ENCODE data around the gene ASTN1.

ASTN1 gene

DNA sequence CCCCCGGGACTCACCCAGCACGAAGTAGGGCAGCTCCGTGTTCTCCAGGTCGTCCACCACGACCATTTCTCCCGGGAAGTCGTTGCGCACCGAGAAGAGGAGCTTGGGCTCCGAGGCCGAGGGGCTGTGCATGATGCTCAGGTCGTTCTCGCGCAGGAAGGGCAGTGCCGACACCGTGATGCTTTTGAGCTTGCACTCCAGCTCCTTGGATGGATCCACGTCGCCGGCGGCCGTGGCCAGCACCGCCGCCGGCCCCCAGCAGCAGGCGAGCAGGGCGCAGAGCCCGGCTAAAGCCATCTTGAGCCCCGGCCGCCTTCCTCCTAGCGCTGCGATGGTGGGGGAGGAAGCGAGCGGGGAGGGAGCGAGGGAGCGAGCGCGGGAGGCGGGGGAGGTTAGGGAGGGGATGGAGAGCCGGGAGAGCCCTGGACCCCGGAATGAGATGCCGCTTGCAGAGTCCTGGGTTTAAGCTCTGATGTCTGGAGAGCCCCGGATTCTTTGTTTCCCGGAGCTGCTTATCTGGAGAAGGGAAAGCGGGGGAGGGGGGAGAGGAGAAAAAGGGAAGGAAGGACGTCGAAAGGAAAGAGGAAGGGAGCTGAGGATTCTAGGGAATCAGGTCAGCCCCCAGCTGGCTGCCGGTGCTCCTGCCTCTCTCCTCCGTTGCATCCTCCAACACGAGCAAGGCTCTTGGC is at the start of gene ASTN1:
TSS of gene ASTN1 (minus strand) at position 333 of the 689 bp plus-strand sequence. CDS start at position 297, 36 bp downstream.
- DNase-seq (ENCODE audit: low read depth) = no peak

GRCh38 chr1:177211231-177211630 is 46.7 kb upstream of the ASTN1 start:
- DNase-seq (ENCODE audit: low read depth) = no peak

DNA sequence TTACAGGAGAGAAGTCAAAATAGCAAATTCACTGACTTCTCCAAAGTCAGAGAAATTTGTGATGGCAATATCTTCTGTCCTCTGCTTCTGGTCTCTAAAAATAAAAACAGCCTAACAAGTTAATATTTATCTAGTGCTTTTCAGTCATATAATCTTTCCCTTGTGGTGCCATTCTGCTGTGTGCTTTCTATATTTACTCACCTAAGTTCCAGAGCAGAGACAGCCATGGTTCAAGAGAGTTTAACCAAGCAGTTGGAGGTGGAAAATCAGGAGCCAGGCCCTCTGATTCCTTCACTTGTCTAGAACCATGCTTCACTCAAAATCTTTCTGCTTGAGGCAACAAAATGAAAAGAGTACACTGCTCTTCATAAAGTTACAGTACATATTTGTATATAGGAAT is 45.6 kb upstream of the ASTN1 start:
- DNase-seq (ENCODE audit: low read depth) = no peak

DNA sequence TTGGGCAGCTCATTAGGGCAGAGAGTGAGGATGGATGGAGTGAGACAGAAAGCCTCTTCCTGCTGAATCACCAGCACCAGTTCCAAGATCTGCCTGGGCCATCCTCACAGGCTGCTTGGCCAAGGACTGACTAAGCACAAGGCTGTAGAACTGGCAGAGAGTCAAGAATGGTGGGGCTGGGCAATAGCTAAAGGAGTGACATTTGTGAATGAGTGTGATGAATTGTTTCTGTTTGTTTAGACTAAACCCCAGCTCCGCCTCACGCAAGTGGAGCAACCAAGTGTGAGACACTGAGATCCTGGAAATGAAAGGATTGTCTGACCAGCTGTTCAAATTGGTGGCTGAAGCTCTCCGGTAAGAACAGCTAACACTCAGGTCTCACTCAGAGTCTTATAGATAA is 44.8 kb upstream of the ASTN1 start:
- peak; percentile 100 for DNase-seq (ENCODE audit: low read depth)

- no peak for DNase-seq (ENCODE audit: low read depth)
Measured at GRCh38 chr1:177208920-177209319, 44.4 kb upstream of the ASTN1 start.

- DNase-seq (ENCODE audit: low read depth) = peak; percentile 27
Measured at GRCh38 chr1:177206831-177207355, 42.4 kb upstream of the ASTN1 start.

- DNase-seq (ENCODE audit: low read depth) = no peak
Measured at GRCh38 chr1:177200290-177200689, 35.8 kb upstream of the ASTN1 start.

GRCh38 chr1:177198243-177198642 is 33.7 kb upstream of the ASTN1 start:
- no peak for DNase-seq (ENCODE audit: low read depth)

GRCh38 chr1:177190308-177190970 is 25.9 kb upstream of the ASTN1 start:
- DNase-seq (ENCODE audit: low read depth) = no peak

DNA sequence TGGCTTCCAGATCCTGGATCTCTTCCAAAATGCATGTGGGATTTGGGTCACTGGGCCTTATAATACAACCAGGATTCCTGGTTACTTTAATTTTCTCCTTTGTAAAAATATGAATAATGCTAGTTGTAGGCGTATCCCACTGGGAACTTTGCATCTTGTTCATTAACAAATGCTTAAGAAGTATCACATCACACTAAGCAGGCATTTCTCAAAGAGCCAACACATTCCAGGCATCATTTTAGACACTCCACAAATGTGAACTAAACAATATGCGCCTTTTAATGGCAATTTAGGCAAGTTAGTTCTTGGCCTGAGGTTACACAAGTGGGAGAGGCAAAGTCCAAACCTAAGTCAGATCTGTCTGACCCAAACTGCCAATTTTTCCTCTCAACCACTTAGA is 22.1 kb upstream of the ASTN1 start:
- DNase-seq (ENCODE audit: low read depth) = no peak

GRCh38 chr1:177185209-177185608 is 20.7 kb upstream of the ASTN1 start:
- no peak for DNase-seq (ENCODE audit: low read depth)

DNA sequence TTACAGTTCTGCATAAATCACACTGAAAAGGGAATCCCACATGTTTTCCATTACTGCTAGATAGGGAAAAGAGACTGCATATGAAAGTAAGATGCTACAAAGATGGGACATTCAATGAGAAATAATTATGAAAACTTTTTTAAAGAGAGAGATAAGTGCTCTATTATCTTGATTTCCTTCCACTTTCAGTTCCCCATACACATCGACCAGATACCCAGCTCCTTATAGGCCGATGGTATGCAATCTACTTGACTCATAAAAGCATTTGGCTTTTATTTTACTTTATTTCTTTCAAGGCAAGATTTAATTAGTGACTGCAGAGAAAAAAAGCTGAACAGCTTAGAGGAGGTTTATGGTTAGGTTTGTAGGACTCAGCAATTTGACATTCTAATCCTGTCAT is 19.3 kb upstream of the ASTN1 start:
- DNase-seq (ENCODE audit: low read depth) = no peak

GRCh38 chr1:177181631-177182291 is 17.2 kb upstream of the ASTN1 start:
- DNase-seq (ENCODE audit: low read depth) = no peak

DNA sequence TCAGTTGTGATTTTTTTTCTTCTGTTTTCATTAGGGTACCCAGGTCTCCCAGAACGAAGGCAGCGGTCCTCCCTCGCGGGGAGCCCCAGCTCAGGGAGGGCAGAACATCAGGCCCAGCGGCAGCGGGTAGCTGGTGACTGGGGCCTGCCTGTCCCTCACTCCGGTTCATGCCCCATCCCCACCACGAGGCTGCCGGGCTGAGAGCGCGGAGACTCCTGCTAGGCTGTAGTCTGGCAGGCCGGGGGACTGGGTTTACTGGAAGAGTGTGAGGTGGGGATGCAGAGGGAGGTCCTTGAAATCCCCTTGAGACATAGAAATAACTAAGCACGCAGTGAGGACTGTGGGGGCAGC is 16.7 kb upstream of the ASTN1 start:
- no peak for DNase-seq (ENCODE audit: low read depth)

DNA sequence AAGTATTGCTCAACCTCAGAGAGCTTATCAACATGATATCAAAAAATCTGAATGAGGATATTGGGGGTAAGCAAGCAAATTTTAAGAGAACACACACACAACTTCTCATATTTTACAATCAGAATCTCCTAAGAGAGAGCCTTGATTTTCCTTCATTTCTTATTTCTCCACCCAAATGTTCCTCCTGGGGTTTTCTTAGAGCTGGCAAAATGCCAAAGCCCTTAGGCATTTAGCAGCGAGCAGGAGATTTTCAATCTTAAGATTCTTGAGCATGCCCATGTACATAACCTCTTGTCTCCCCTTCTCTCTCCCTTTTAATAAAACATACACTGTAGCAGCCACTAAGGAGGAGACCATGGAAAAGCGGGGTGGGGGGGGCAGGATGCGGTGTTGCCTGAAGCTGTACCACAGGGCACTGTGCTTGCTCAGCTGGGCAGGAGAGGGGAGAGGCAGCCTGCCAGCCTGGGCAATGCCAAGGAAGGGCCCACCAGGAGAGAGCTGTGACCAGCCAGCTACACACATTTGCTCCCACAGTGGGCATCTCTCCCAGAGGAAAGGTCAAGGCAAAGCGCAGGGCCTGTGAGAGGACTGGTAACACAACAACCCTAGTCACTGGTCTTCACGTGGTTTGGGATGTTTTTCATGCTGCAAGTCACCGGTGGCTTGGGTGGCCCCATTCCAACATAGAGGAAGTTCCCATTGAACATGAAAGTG is 10.6 kb upstream of the ASTN1 start:
- no peak for DNase-seq (ENCODE audit: low read depth)

- no peak for DNase-seq (ENCODE audit: low read depth)
Measured at GRCh38 chr1:177173976-177174375, 9.5 kb upstream of the ASTN1 start.

DNA sequence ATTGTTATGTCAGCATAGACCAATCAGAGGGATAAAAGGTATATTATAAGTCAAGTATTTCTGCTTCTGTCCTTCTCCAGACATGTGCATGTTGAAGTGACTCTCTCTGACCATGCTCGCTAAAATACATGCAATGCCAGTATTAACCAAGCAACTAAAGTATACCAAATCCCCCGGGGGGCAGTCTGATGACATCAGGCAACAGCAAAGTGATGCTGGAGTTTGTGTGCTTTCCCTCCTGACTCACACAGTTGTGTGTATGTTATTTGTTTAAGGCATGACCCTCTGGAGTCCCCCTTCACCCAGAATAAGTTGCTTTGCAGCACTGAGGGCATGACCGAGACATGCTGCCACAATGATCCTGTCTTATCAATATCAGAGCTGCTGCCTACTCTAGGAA is 8.4 kb upstream of the ASTN1 start:
- no peak for DNase-seq (ENCODE audit: low read depth)

DNA sequence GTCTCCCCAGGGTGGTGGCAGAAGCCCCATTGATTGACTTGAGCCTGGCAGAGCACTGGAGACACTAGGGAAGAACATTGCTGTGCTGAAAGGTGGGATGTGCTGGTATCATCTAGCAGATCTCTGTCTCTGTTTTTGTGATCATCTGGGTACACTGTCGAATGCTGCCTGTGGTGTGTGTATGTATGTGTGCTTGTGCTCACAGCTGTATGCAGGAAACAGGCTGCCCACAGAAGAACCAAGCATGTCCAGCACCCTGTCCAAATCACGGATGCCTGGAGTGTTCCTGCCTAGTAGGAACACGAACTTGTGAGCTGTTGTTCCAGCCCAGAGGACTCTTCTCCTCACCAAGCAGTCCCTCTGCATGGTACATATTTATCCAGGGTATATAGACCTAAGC is 7.8 kb upstream of the ASTN1 start:
- DNase-seq (ENCODE audit: low read depth) = no peak

GRCh38 chr1:177171536-177172123 is 7.1 kb upstream of the ASTN1 start:
- no peak for DNase-seq (ENCODE audit: low read depth)

DNA sequence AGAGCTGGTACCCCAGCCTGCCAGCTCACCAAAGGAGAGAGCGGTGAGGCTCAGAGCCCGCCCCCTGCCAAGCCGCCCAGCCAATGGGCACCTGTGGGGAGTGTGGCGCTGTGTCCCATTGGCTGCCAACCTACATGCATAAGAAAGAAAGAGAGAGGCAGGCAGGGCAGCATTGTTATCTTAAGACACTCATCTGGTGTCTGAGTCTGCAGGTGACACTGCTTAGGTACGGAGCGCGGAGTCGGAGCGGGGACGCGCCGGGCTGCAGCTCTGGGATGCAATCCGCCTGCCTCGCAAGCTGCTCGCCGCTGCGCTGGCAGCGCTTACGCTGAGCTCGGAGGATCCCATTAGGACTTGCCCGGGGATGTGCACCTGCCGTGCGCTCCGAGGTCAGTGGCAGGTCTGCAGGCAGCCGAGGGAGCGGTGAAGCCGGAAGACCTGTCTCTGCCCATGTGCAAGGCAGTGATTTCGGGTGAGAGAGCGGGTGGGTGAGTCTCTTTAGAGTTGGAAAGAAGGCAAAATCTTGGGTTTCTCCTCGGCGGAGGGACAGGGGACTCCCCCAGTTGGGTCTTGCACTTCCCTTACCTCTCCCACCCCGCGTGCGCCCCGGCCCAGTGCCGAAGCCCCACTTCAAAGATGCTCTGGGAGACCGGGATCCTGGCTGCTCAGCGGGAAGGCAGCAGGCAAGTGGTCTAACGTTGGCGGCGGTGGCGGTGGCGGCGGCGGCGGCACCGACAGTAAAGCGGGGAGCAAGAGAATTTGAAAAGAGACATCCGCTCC is 6.4 kb upstream of the ASTN1 start, which contains the start of gene BRINP2:
TSS of gene BRINP2 (plus strand) at position 203 of the 780 bp plus-strand sequence. CDS start 58,919 bp downstream, outside the sequence.
- no peak for DNase-seq (ENCODE audit: low read depth)

DNA sequence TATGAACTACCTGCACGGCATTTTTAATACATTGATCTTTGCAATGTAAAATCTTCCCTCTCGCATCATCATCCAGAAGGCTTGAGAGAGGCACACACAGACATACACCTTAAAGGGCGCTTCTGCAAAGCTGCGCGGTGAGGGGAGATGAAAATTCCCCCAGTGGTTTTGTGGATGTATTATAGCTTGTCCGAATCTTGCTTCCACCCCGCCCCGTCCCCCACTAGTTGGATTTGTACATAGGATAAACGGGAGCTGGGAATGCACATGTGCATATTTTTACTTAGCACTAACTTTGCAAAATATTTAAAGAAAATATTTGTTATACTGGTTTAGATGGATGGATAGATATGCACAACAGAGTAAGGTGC is 542 bp upstream of the ASTN1 start:
- no peak for DNase-seq (ENCODE audit: low read depth)

All from GM04503 (cell line).